Skeletal muscle tissue (tissue), 4 donors: Measurements from ENCODE around the gene HOXA4. TPM values are rescaled to one million over a fixed set of nuclear protein-coding genes. Genes with fewer than 3 reads are reported as not detected.

ENCODE experiments used
- H3K27ac ChIP-seq: one replicate; pipeline ENCODE4 v1.7.0; 2013; ENCODE audit warnings: mild to moderate bottlenecking, low read depth, low read length, inconsistent platforms
- H3K27me3 ChIP-seq, 3 donors: one replicate each; pipeline ENCODE4 v1.7.0; 2013; ENCODE audit warnings: low read length in 3 of 3; ENCODE audit not compliant: control insufficient read depth in 3 of 3, insufficient read depth in 3 of 3
- H3K36me3 ChIP-seq, 3 donors: one replicate each; pipeline ENCODE4 v1.7.0; 2013; ENCODE audit warnings: low read length in 3 of 3; ENCODE audit not compliant: control insufficient read depth in 3 of 3, insufficient read depth in 3 of 3
- H3K4me1 ChIP-seq, 3 donors: one replicate each; pipeline ENCODE4 v1.7.0; 2013; ENCODE audit warnings: low read length in 3 of 3, mild to moderate bottlenecking in 3 of 3; ENCODE audit not compliant: control insufficient read depth in 3 of 3, insufficient read depth in 3 of 3
- H3K4me3 ChIP-seq, 3 donors: one replicate each; pipeline ENCODE4 v1.7.0; 2013; ENCODE audit warnings: low read length in 3 of 3
- H3K9ac ChIP-seq, 3 donors: one replicate each; pipeline ENCODE4 v1.7.0; 2013; ENCODE audit warnings: low read length in 3 of 3, mild to moderate bottlenecking in 3 of 3, moderate library complexity in 2 of 3, low read depth in 1 of 3
- H3K9me3 ChIP-seq, 3 donors: one replicate each; pipeline ENCODE4 v1.7.0; 2013; ENCODE audit warnings: low read length in 3 of 3; ENCODE audit not compliant: control insufficient read depth in 3 of 3
- total RNA-seq: library from RNA; depleted of rRNA; stranded (reverse); fragments of >200 nt; gene quantifications from one replicate; pipeline ENCODE4 v1.2.3, GENCODE V29; 2014
- donor health status: Osteomylitis.

Gene HOXA4
- total RNA-seq, 1 donor from 2014 or later, result 2.1 TPM

DNA sequence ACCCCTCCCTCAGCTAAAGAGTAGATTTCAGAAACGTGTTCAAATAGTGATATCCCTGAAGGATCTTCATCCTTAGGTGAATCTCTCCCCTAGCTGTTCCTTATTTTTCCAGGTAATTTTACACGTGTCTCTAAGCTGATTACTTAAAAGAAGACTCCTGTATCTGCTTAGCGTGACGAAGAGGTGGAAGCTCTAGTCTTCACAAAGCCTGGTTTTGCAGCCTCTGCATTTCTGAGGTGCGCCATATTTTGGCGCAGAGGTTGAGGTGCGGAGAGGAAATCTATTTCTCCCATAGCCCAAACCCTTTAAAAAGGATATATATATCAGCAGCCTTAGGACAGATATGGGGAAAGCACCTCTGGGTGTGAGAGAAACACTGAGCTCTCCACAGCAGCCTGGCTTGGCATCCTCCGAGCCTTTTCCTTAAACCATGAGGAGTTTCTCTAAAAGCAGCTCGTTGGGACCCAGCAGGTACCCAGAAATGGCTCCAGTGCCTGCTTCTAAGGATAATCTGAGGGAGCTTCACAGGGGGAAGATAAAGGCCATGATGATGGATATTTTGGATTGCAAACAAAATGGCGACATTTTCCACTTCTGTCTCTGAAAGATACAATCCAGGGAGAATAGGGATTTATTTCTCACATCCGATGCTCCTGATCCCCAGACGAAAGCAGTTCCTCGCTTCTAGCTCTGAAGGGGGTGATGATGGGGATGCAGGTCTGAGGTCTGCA, 25.1 kb downstream of the HOXA4 start:
- Histone ChIP-seq H3K36me3 (peaks cover 0 to 6% (median 4%) of the 10 kb centered on the region in 3 donors), H3K9me3 (no peaks in the 10 kb centered on the region), H3K27me3 (peaks cover 0 to 3% (median 0%) of the 10 kb centered on the region in 3 donors), H3K27ac (no peak overlapping the region), H3K4me1 (peaks cover 10 to 21% (median 14%) of the 10 kb centered on the region in 3 donors), H3K4me3 (no peak overlapping the region), H3K9ac (no peak overlapping the region)

DNA sequence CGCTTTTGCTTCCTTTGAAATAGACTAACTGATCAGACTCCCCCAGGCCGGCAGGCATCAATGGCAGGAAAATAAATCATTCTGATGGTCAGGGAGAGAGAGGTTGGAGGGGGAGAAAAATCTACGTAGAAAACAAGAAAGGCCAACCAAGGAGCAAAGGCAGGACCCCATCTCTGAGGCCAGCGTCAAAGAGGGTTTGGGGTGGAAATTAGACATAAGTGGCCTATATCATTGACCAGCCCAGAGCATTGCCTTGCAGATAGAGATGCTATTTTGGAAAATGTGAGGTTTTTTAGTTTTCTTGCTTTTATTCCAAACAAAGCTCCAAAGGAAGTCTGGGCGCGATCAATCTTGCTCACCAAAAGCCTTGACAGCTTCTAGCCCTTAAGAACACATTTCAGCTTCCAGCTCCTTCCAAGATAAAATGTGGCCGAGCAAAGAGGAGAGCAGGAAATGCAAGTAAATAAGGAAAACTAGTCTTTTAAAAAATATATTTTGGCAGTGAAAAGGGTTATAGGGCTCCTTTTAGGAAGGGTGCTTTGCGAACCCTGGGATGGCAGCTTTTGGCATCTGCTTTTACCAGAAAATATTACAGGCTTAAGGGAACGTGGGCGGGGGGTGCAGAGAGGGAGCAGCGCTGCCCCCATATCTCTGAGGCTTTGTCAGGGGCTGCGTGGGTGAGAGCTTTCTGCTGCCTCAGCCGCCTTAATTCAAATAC, 26.1 kb downstream of the HOXA4 start:
- peaks cover 8 to 16% (median 10%) of the 10 kb centered on the region in 3 donors for H3K4me1 ChIP-seq
- H3K27ac ChIP-seq, result no peak overlapping the region
- no peaks in the 10 kb centered on the region for H3K9me3 ChIP-seq
- H3K36me3 ChIP-seq, result peaks cover 0 to 6% (median 4%) of the 10 kb centered on the region in 3 donors
- no peak overlapping the region for H3K9ac ChIP-seq
- no peak overlapping the region for H3K4me3 ChIP-seq
- peaks cover 0 to 3% (median 0%) of the 10 kb centered on the region in 3 donors for H3K27me3 ChIP-seq

DNA sequence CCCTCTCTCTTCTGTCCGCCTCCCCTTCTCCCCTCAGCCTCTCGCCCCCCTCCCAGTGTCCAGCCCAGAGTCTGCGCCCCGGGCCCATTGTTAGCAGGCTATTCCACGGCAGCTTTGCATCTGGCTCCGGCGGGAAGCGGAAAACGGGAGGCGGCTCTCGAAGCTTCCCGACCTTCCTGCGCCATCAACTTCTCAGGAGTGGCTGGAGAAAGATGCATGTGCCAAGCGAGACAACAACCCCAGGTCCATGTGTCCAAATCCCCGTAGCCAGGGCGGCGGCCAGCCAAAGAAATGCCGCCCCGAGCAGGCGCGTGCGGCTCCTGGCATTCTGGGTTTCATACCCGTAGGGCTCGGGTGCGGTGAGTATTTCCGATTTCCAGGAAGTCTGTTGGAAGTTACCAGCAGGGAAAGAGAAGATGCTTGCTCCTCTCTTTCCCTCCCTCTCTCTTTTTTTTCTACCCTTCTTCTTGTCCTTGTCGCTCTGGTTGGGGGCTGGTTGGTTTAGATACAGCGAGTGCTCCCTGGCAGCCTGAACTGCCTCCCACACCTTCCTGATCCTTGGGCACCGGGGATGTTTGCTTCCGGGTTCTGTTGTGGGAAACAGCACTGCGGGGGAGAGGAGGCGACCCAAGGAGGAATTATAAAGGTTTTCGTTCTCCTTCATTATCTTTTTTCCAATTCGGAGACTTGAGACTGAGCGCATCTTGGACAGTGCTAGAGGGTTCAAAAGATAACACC, 26.9 kb downstream of the HOXA4 start:
- Histone ChIP-seq H3K36me3 (peaks cover 0 to 6% (median 0%) of the 10 kb centered on the region in 3 donors), H3K27ac (peak overlapping the region; percentile 30), H3K27me3 (peaks cover 0 to 5% (median 0%) of the 10 kb centered on the region in 3 donors), H3K4me3 (peak overlapping the region in 1 of 3 donors; percentile 22), H3K9ac (peak overlapping the region in 1 of 3 donors; percentile 45), H3K4me1 (peaks cover 7 to 16% (median 8%) of the 10 kb centered on the region in 3 donors), H3K9me3 (no peaks in the 10 kb centered on the region)

DNA sequence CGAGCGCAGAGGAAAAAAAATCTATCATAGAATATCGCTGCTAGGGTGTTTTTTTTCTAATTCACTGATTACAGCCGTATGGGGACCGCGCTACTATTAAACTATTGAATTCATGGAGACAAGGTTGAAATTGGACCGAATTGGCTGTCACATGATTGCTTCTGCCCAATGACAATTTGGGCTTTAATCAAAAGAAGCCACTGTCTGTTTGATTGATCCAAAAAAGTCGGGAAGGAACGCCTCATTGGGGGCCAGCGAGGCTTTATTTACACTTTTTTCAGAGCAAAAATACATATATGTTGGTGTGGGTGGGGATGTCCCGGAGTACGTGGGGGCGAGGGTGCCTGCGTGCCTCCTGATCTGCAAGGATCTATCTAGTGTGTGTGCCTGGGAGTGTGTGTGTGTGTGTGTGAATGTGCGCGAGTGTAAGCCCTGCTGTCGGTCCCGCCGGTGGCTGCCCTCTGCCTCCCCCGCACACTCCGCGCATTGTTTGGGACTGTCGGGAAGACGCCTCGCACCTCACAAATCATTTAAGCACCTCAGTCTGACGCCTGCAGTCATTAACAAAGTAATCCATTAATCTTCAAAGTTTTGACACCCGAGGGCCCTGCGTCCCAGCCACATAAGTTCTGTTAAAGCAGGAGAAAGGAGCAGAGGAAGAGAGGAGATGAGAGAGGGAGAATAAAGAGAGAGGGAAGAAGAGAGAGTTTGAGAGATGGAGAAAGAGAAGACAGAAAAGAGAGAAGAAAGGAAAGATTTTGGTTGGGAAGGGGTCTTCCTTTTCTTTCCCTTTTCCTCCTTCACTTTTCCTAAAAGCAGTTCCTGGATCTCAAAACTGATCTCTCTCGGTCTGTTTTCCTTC, 27.7 kb downstream of the HOXA4 start, which contains the start of gene HOXA2:
HOXA2 (minus strand) TSS at position 103 of the 862 bp plus-strand sequence. CDS start 183 bp downstream, outside the sequence.
- Histone ChIP-seq H3K9me3 (no peaks in the 10 kb centered on the region), H3K27me3 (peaks cover 0 to 5% (median 0%) of the 10 kb centered on the region in 3 donors), H3K9ac (peak within 1 kb of the TSS in 1 of 3 donors; percentile 45), H3K4me1 (peaks cover 12 to 17% (median 16%) of the 10 kb centered on the region in 3 donors), H3K36me3 (peaks cover 0 to 6% (median 0%) of the 10 kb centered on the region in 3 donors), H3K27ac (peak within 1 kb of the TSS; percentile 30), H3K4me3 (peak within 1 kb of the TSS in 1 of 3 donors; percentile 22)

DNA sequence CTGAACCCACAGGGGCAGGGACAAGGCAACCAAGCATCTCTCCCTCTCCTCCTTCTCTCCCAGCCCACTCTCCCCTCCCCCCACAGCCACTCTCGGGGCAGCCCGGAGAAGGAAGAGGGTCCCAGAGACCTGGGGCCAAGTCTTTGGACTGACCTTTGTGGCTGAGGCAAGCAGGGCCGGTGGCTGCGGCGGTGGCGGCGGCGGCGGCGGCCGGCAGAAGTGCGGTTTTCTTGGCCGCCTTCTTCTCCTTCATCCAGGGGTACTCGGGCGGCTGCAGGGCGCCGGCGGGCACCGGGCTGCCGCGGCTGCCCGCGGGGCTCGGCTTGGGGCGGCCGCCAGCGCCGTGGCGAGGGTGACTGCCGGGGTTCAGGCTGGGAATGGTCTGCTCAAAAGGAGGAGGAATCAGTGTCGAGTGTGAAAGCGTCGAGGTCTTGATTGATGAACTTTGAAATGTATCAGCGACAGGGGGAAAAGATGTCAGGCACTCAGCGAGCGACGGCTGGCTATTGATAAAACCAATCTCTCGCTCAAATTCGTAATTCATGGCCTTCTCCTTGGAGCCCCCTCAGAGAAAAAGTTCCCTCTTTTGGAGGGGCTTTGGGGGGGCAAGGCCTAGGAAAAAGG, 28.5 kb downstream of the HOXA4 start:
- no peak overlapping the region for H3K4me3 ChIP-seq
- peaks cover 16 to 24% (median 23%) of the 10 kb centered on the region in 3 donors for H3K4me1 ChIP-seq

DNA sequence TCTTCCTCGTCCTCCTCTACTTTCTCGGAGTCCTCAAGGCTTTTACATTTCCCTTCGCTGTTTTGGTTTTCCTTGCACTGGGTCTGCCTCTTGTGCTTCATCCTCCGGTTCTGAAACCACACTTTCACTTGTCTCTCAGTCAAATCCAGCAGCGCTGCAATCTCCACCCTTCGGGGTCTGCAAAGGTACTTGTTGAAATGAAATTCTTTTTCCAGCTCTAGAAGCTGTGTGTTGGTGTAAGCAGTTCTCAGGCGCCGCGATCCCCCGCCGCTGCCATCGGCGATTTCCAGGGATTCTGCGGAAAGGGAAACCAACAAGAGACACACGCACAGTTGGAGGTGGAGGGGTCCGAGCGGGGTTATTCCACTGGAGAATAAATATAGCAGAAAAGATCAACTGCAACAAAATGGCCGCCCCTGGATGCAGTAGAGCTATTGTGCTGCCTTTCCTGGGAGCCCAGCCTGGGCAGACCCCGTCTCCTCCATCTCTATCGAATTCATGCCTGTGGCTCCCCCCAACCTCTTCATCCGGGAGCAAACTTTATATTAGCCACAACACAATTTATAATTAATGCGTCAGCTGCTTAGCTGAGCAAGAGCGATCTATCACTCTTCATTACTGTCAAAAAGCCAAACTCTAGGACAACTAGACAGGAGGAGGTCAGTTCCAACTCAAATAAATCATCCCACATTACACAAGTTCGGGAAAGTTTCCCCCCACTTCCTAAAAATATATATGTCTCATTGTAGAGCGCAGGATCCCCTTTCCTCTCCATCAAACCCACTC, 29.2 kb downstream of the HOXA4 start:
- Histone ChIP-seq H3K27ac (no peak overlapping the region), H3K36me3 (peaks cover 0 to 6% (median 0%) of the 10 kb centered on the region in 3 donors), H3K9me3 (no peaks in the 10 kb centered on the region), H3K4me1 (peaks cover 19 to 26% (median 23%) of the 10 kb centered on the region in 3 donors), H3K9ac (no peak overlapping the region), H3K27me3 (peaks cover 0 to 5% (median 0%) of the 10 kb centered on the region in 3 donors), H3K4me3 (no peak overlapping the region)

More for the DNA sequence above, 28.5 kb downstream of the HOXA4 start:
- peaks cover 0 to 5% (median 0%) of the 10 kb centered on the region in 3 donors for H3K27me3 ChIP-seq
- no peak overlapping the region for H3K9ac ChIP-seq
- H3K36me3 ChIP-seq, result peaks cover 0 to 6% (median 0%) of the 10 kb centered on the region in 3 donors
- no peaks in the 10 kb centered on the region for H3K9me3 ChIP-seq
- no peak overlapping the region for H3K27ac ChIP-seq

DNA sequence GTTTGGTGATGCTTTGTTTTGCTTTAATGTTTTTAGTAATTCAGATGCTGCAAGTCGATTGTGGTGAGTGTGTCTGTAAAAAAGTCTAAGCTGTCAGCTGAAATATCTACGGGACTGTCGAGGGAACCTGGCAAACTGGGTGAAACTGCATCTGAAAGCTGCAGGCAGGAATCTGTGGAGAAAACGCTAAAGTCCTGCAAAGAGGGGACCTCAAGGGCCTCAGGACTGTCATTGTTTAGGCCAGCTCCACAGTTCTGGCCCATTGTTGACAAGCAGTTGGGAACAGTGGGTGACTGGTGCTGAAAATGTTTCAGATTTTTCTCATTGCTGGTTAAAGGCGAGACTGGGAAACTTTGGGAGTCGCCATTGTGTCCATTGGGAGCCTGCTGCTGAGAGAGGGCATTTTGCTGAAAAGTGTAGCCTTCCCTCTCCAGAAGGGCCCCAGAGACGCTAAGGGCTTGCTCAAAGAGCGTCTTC, 29.8 kb downstream of the HOXA4 start:
- H3K9ac ChIP-seq, result peak overlapping the region in 1 of 3 donors; percentile 8
- H3K4me1 ChIP-seq, result peaks cover 16 to 24% (median 18%) of the 10 kb centered on the region in 3 donors
- no peak overlapping the region for H3K27ac ChIP-seq
- H3K9me3 ChIP-seq, result no peaks in the 10 kb centered on the region
- peaks cover 0 to 6% (median 0%) of the 10 kb centered on the region in 3 donors for H3K36me3 ChIP-seq
- peaks cover 0 to 5% (median 0%) of the 10 kb centered on the region in 3 donors for H3K27me3 ChIP-seq
- H3K4me3 ChIP-seq, result no peak overlapping the region
